Fibroblast of skin of right quadriceps (primary cell): Measurements from ENCODE around the gene NOXRED1.

Experiments
- DNase-seq: peaks from one replicate; pipeline ENCODE4 v3.0.0-alpha.2; 2013

NOXRED1 gene

GRCh38 chr14:77407158-77407557 is 16.2 kb downstream of the NOXRED1 start:
- no peak for DNase-seq

DNA sequence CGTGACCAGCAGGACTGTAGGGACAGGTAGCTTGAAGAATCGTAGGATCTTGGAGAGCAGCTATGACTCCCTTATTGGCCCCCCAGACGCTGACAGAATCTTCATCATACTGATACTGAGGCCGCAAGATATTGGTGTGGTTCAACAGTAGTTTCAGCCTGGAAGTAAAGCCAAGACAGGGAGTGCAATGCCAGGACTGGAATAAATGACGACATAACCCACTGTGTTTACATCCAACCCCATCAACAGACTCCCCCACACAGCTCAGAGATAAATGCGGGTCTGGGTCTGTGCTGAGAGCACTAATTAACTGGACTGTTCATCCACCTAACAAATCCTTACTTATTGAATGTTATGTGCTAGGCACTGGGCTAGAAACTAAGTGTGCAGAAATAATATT is 16.6 kb downstream of the NOXRED1 start:
- DNase-seq: no peak

DNA sequence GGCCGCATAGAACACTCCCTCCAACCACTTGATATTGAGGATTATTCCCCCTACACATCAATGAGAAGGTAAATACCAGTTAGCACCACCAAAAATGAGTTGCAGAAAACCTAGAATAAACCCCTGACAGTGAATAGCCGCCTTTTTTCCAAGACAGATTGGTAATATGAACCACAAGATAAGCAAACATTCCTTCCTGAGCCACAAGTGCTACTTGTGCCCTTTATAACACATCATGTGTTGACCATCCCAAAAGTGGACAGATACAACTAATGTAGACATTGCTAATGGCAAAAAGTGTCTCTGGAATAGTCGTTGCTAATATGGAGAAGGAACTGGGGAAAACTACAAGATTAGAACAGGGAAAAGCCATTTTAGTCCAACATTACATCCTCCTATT is 17.2 kb downstream of the NOXRED1 start:
- no peak for DNase-seq

- DNase-seq: no peak
Measured at GRCh38 chr14:77403768-77404167, 19.6 kb downstream of the NOXRED1 start.

DNA sequence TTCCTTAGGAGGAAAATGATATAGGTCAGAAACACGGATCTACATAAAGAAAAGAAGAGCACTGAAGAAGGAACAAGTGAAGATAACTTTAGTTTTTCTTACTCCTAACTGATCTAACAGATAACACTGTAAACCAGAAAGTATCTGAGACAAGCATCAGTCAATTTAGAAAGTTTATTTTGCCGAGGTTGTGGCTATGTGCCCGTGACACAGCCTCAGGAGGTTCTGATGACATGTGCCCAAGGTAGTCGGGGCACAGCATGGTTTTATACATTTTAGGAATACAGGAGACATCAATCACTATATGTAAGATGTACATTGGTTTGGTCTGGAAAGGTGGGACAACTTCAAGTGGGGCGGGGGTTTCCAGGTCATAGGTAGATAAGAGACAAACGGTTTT is 23.1 kb downstream of the NOXRED1 start:
- DNase-seq: no peak

- DNase-seq: no peak
Measured at GRCh38 chr14:77390188-77390587, 33.1 kb downstream of the NOXRED1 start.

DNA sequence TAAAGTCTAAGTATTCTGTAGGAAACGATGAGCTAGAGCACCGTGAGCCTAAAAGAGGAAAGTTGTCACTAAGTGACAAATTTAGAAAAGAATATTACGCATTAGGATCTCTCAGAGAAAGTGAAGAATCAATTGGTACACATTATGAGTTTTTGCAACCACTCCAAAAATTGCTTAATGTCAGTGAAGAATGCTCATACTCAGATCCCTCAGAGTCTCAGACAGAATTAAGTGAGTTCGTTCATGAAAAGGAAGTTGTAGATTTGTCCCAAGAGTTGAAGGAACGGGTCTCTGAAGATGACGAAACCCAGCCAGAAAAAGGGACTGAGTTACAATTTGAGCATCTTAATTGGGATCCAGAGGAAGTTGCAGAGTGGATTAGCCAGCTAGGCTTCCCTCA is 44.6 kb downstream of the NOXRED1 start:
- DNase-seq: no peak

- DNase-seq: no peak
Measured at GRCh38 chr14:77377502-77377844, 45.9 kb downstream of the NOXRED1 start.

GRCh38 chr14:77376771-77377501 is 46.4 kb downstream of the NOXRED1 start, which contains the start of the genes SAMD15 and TMED8:
TSS of gene SAMD15 (plus strand) at chr14:77377379. CDS start at chr14:77377419, 40 bp downstream.
TSS of gene TMED8 (minus strand) at chr14:77377094. CDS start at chr14:77377053, 41 bp downstream.
- peak; percentile 76 for DNase-seq

GRCh38 chr14:77375973-77376770 is 47.2 kb downstream of the NOXRED1 start:
- peak; percentile 2 for DNase-seq

DNA sequence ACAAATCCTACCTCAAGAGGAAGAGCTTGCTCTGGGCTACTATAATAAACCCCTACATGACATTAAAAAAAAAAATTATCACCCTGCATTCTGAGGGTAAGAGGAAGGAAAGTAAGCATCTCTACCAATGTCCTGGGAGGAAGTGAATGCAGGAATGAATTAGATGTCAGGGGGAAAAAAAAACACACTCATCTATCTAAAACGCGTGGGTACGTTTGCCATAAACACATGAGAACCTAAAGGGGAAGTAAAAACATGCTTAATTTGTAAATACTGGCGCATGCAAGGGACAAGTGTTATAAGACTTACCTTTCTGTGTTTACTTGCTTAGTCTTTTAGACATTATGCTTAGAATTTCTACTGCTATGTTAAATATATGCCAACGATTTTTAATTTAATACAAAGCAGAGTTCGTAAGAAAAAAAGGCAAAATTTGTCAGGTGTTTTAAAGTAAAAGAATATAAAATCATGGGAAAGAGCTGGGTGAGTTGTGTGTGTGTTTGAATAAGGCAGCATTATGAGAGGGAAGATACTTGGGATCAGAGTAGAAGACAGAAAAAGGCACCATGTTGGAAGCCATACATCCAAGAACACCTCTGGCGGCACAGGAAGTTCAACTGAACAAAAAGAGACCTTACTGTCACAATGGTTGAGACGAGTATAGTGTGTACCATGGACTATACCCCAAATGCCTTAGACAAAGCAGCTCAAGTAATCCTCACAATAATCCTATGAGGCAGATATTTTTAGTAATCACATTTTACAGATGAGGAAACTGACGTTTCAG is 48.0 kb downstream of the NOXRED1 start:
- no peak for DNase-seq

GRCh38 chr14:77372304-77372841 is 51.0 kb downstream of the NOXRED1 start:
- peak; percentile 13 for DNase-seq

DNA sequence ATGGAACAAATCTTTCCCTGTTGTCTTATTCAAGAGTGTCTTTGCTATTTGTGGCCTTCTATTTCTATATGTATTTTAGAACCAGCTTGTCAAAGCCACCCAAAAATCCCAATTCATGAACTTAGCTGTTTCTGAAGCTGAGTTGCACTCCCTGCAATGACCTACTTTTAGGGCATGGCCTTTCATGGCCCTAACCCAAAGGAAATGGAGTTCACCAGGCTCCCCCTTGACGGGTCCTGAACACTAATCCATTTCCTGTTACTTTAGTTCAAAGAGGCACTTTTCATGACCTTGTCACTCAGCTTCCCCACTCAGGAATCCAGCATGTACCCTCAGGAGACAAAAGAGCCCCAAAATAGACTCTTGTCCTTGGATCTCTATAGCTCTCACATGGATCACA is 54.0 kb downstream of the NOXRED1 start:
- no peak for DNase-seq

DNA sequence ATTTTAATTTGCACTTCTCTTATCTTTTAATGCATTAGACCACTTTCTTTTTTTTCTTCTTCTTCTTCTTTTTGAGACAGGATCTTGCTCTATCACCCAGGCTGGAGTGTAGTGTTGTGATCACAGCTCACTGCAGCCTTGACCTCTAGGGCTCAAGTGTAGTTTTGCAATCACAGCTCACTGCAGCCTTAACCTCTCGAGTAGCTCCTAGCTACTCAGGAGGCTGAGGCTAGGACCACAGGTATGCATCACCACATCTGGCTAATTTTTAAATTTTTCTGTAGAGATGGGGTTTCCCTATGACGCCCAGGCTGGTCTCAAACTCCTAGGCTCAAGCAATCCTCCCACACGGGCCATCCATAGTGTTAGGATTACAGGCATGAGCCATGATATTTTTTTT is 59.2 kb downstream of the NOXRED1 start:
- no peak for DNase-seq

GRCh38 chr14:77359626-77360025 is 63.7 kb downstream of the NOXRED1 start:
- no peak for DNase-seq

DNA sequence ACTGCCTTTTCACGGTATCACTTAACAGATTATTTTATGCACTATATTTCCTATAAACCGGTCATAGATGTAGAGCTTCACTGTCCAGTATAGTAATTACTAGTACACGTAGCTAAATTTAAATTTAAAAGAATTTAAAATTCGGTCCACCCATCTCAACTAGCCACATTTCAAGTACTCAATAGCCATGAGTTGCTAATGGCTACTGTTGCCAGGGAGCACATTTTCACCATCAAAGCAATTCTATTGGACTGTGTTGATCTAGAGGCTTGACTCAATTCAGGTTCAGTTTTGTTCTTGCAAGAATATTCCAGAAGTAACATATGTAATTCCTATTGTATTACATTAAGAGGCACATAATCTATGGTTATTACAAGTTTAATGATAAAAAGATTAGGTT is 66.4 kb downstream of the NOXRED1 start:
- DNase-seq: no peak

DNA sequence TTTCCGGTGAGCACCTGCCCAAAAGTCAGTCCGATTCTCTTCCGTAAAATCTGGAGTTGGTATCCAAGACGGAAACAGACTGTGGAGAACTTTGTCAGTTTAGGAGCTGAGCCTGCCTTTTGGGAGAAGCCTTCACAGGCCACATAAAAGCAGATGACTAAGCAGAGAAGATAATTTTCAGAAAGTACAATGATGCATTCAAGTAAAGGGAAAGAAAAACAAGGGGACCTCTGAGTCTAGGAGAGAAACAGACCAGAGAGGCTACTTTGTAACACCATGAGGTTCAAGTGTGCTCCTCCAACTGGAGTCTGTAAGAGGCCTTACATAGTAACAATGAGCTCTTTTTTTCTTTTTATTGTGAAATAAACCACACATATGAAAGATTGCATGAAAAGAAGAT is 67.5 kb downstream of the NOXRED1 start:
- DNase-seq: no peak

- DNase-seq: no peak
Measured at GRCh38 chr14:77353469-77354141, 69.7 kb downstream of the NOXRED1 start.

- peak; percentile 33 for DNase-seq
Measured at GRCh38 chr14:77347751-77348150, 75.6 kb downstream of the NOXRED1 start.

DNA sequence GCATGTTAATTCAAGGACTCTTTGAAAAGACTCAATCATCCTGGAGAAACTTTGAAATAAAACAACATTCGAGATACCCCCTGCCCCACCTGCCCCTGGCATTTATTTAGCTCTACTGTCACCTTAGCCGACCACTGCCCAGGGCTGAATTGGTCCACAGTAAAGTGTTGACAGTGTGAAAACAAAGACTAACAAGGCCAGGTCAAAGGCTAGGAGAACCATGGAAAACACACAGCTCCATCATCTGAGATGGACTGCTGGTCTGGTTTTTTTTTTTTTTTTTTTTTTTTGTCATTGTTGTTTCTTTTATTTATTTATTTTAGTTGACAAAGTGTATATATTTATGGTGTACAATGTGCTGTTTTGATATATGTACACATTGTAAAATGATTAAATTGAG is 76.8 kb downstream of the NOXRED1 start:
- DNase-seq: no peak

- peak; percentile 18 for DNase-seq
Measured at GRCh38 chr14:77344377-77344996, 78.8 kb downstream of the NOXRED1 start.
